HCT116 (cell line): ENCODE measurements around the gene ZSWIM9.

Source experiments
- CEBPB ChIP-seq: IDR thresholded peaks from 2 replicates; pipeline ENCODE4 v1.6.1; 2012; ENCODE audit warnings: low read depth
- CTCF ChIP-seq, 3 experiments: fragments of 200-600 bp in 1 of 3; sonication (generic) in 1 of 3; IDR thresholded peaks in 2 of 3; conservative IDR thresholded peaks in 1 of 3; 2 replicates each; pipeline ENCODE4 v1.5.1; 2012 to 2017; ENCODE audit warnings: low read depth in 2 of 3, low read length in 2 of 3, antibody characterized with exemption in 1 of 3, borderline replicate concordance in 1 of 3, control low read depth in 1 of 3, mild to moderate bottlenecking in 1 of 3, mixed read lengths in 1 of 3, mixed run types in 1 of 3, moderate library complexity in 1 of 3; ENCODE audit not compliant: insufficient read depth in 1 of 3
- EGR1 ChIP-seq: IDR thresholded peaks from 2 replicates; pipeline ENCODE4 v1.6.1; 2012; ENCODE audit warnings: low read depth
- EZH2 ChIP-seq: fragments of 200-600 bp; sonication (generic); IDR thresholded peaks from 2 replicates; pipeline ENCODE4 v1.6.1; 2017; ENCODE audit warnings: antibody characterized with exemption, mixed run types
- JUND ChIP-seq: IDR thresholded peaks from 2 replicates; pipeline ENCODE4 v1.6.1; 2012
- POLR2A ChIP-seq: IDR thresholded peaks from 2 replicates; pipeline ENCODE4 v1.7.0; 2011; ENCODE audit warnings: borderline replicate concordance; ENCODE audit not compliant: insufficient read depth, insufficient read length; ENCODE audit errors: extremely low read depth
- RAD21 ChIP-seq: IDR thresholded peaks from 2 replicates; pipeline ENCODE4 v1.6.1; 2012; ENCODE audit warnings: low read depth, mild to moderate bottlenecking
- SP1 ChIP-seq: IDR thresholded peaks from 2 replicates; pipeline ENCODE4 v1.6.1; 2012; ENCODE audit warnings: low read depth
- TCF7L2 ChIP-seq: IDR thresholded peaks from 2 replicates; pipeline ENCODE4 v1.7.0; 2011; ENCODE audit warnings: borderline replicate concordance, inconsistent platforms; ENCODE audit not compliant: insufficient read depth, insufficient read length; ENCODE audit errors: extremely low read depth
- ZNF274 ChIP-seq: fragments of 200-500 bp; sonication (Bioruptor generic); IDR thresholded peaks from 2 replicates; pipeline ENCODE4 v1.6.1; 2014; ENCODE audit warnings: mild to moderate bottlenecking, low read depth, low read length, inconsistent platforms

- TF ChIP-seq TCF7L2, result no peak
- no peak for TF ChIP-seq EZH2
- no peak for TF ChIP-seq CEBPB
- TF ChIP-seq CTCF (IDR thresholded peaks at IDR 0.05 in 2 of 3, conservative IDR thresholded peaks at IDR 0.05 in 1 of 3; ENCODE audit: borderline replicate concordance in 1 of 3, insufficient read depth in 1 of 3, low read depth in 2 of 3, low read length in 2 of 3), result no peak
- TF ChIP-seq RAD21, result no peak
- TF ChIP-seq EGR1, result no peak
- no peak for TF ChIP-seq SP1
- TF ChIP-seq POLR2A, result no peak
- no peak for TF ChIP-seq JUND
- no peak for TF ChIP-seq ZNF274
Measured at GRCh38 chr19:48168689-48169088, 1.8 kb upstream of the ZSWIM9 start.
